Left forelimb (tissue), 1 donor: ENCODE data around the gene PRND.
"Not testable (repeated sequence)": the region's sequence is repeated elsewhere in the genome, so short reads cannot be mapped to it uniquely, and the experiment has no call there.

Experiments used
- DNase-seq: peaks from one replicate; pipeline ENCODE4 v3.0.0-alpha.2; 2018; ENCODE audit warnings: low spot score

Gene PRND

DNA sequence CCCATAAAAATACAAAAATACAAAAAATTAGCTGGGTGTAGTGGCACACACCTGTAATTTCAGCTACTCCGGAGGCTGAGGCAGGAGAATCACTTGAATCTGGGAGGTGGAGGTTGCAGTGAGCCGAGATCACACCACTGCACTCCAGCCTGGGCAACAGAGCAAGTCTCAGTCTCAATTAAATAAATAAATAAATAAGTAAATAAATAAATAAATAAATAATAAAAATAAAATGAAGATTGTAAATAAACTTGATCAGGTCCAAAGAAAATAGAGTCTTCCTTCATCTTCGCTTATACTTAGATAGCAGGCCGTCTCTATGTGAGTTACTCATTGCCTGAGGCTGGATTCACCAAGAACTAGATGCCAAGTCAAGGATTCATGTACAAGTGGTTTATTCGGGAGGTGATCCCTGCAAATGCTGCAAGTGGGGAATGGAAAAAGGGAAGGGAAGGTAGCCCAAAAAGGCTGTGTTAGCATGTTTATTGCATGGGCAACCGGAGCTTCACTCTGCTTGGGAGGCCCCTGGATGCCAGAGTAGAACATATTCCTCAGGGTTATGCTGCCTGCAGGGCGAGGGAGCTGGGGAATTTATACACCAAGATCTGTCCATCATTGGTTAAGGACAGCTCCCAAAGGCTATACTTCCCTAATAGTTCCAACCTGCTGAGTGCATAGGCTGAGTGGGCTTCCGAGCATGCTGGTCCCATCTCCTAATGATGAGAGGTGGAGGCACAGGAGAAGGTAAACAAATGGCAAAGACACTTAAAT, 16.3 kb downstream of the PRND start:
- no peak for DNase-seq

DNA sequence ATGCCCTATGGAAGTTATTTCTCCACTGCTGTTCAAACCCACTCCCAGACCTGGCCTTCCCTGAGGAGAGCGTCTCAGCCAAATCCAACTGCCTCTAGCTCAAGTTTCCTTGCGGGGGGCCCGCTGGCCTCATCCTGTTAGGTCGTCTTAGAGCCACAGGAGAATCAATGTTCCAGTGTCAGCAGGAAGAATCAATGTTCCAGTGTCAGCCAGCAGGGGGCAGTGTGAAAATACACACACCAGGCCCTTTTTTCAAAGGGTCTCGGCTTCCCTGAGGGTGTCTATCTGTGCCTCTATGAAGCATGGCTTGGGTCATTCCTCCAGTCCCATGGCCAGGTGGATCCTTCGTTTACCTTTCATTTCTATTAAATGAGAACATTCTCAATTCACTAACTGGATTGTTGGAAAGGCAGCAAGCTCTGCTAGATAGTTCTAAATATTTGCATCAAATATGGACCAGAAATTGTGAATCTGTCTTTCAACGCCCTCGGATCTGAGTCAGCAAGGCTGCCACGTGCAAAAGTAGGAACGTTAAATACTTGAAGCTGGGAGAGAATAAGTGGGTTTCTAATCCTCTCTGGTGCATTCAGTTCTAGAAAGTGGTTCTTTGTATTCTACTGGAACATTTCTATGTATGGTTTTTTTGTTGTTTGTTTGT, 19.2 kb downstream of the PRND start:
- DNase-seq = no peak

DNA sequence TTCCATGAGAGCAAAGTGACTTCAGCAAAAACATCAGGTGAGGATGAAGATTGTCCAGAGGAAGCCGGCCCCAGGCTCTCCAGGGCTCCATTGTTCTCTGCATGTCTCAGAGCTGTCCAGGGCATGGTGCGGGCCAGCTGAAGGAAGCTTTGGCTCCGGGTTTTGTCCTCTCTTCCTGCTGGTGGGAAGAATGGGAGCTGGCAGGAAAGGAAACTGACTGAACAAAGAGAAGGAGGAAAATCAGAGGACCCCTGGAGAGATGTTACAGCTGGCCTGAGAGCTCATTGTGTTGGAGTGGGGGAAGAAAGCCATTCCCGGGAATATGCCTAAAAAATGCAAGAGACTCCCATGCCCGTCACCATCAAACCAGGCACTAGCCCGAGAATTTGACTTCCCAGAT, 27.1 kb downstream of the PRND start:
- DNase-seq = no peak

GRCh38 chr20:4749326-4749725, 27.6 kb downstream of the PRND start:
- no peak for DNase-seq

GRCh38 chr20:4750381-4750780, 28.7 kb downstream of the PRND start:
- DNase-seq = no peak

GRCh38 chr20:4759100-4759884, 37.6 kb downstream of the PRND start:
- DNase-seq = not testable (repeated sequence)

GRCh38 chr20:4763261-4763660, 41.6 kb downstream of the PRND start:
- DNase-seq = no peak

DNA sequence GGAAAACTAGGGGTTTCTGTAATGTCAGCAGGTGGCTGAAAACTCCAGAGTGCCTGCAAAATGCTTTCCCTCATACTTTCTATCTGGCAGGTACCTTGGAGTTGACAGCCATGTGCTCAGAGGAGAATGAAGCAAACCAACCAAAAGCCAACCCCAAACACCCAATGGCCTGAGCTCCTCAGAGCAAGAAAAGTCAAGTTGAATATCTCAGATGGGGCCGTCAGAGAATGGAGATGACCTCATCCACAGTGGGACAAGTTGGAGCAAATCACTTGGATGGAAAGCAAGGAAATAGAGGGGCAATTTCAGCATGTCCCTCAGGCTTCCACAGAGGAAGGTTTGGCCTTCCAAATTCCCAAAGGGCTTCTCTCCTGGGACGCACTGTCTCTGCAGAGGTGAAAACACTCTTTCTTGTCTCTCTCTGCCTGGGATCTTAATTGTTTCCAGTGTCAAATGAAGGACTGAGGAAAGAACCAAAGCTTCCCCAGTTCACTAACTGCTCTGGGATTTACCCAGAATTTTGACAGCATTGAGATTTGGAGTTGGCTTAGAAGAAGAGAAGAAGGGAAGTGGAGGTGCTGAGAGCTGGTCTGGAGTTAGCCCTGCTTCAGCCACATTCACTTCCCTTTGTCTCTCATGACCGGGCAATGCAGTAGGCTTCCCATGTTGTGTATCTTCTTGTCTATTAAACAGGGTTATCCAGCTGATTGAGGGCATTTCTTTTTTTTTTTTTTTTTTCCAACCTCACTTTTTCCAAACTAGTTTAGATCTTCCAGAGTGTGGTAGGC, 42.2 kb downstream of the PRND start:
- no peak for DNase-seq

DNA sequence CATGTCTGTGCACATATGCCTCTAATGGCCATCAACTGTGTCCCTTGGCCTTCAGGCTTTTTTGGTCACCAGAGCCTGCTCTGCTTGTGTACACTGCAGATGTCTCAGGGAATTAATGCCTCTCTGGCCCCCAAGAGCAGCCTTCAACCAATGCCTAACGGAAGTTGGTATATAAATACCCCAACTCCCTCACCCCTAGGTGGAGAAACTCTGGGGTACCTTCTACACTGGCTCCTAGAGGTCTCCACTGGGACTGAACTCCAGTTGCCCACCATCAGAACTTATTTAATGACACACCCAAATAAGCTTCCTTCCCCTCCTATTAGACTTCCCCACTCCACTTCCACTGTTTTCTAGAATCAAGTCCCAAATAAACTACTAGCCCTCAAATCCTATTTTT, 43.1 kb downstream of the PRND start:
- no peak for DNase-seq

GRCh38 chr20:4765681-4766080, 44.0 kb downstream of the PRND start:
- DNase-seq = no peak

DNA sequence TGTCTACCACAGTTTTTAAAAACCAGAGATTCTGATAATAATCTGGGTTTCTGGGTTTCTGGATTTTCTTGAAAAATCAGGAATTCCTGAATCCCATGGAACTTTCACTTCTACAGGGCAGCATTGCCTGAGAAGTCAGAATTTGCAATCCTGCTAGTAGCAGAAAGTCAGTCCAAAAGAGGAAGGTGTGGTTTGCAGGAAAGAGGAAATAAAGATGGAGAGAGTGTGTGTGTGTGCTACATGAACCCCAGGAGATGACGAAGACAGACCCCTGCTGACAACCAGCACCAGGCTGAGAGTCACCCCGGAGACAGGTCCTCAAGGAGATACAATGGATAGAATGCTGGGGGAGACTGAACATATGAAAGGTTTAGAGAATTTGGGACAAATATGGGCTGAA, 44.9 kb downstream of the PRND start:
- DNase-seq = no peak

DNA sequence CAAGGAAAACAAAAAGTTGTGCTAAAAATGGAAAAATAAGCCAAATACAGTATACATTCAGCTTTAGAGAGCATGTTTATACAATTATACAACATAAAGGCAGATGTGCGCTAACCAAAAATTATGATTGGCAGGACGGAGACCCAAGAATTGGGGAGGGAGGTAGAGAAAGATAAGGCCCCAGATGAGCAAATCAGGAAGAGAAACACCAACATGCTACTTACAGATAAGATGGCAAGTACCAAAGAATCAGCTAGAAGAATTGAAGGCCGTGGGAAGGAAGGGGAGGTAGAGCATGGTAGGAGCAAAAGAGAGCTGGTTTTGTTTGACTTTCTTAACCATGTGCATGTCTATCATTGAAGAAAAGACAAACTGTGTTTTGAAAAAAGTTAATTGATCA, 45.4 kb downstream of the PRND start:
- DNase-seq = no peak

- DNase-seq = no peak
These were observed 47.6 kb downstream of the PRND start for GRCh38 chr20:4769328-4769727.

- no peak for DNase-seq
These were observed 48.3 kb downstream of the PRND start for GRCh38 chr20:4770026-4770425.

- no peak for DNase-seq
These were observed 49.3 kb downstream of the PRND start for GRCh38 chr20:4771004-4771403.

- no peak for DNase-seq
These were observed 50.4 kb downstream of the PRND start for GRCh38 chr20:4772132-4772531.

GRCh38 chr20:4773014-4773413, 51.3 kb downstream of the PRND start:
- DNase-seq = not testable (repeated sequence)

DNA sequence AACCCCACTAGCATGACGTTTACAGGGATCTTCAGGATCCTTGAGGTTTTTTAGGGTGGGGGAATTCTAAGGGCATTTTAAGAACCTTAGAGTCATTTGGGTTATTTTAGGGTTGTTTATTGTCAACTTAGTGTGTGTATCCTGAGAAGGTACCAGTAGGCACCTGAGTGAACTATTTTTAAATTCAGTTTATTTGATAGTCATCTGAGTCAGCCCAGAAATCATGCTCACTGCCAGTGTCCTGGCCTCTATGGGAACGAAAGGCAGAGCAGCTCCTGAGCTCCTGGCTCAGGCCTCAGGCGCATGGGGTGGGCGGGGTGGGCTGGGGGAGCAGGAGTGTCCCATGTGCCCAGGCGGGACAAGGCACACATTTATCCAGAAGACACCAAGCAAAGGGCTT, 52.0 kb downstream of the PRND start:
- no peak for DNase-seq

DNA sequence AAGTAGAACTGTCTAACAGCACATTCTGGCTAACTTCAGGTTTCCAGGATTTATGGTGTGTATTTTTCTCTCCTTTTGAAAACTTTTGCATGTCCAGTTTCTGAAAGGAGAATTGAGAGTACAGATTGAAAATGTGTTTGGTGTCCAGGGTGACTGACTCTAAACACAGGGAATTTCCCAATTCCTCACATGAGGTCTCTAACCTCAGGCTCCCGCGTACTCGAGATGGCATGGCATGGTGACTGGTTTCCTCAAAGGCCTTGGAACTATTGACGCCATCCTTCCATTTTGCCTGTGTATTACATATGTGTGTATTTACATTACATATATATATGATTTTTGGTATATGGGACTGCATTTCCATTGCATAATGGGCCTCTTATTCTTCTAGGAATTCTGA, 52.5 kb downstream of the PRND start:
- no peak for DNase-seq

GRCh38 chr20:4775322-4776078, 53.8 kb downstream of the PRND start:
- no peak for DNase-seq

GRCh38 chr20:4776079-4776630, 54.4 kb downstream of the PRND start:
- no peak for DNase-seq
